Measurements from ENCODE around the gene ZBTB7C. TPM values are rescaled to one million over a fixed set of nuclear protein-coding genes. Genes with fewer than 3 reads are reported as not detected.
A peak's percentile ranks its signal among the peaks of the same experiment; 100 is the strongest.

ZBTB7C gene
- total RNA-seq, 1 donor from 2014 or later = 0.15 TPM

- Mint-ChIP-seq H3K9me3 (no peaks in the 10 kb centered on the region), H3K4me1 (peaks cover 8% of the 10 kb centered on the region), H3K27ac (peak overlapping the region; percentile 26), H3K4me3 (no peak overlapping the region), H3K36me3 (no peaks in the 10 kb centered on the region), H3K27me3 (ENCODE audit: insufficient read depth, low read depth) (peaks cover 8% of the 10 kb centered on the region)
- H3K79me2 ChIP-seq (ENCODE audit: low read depth) = no peaks in the 10 kb centered on the region
- H3K4me3 ChIP-seq = no peak overlapping the region
- no peaks in the 10 kb centered on the region for H3K36me3 ChIP-seq
- H3K9me3 ChIP-seq (ENCODE audit: low read depth) = no peaks in the 10 kb centered on the region
- H3F3A ChIP-seq (ENCODE audit: low read depth) = no peaks in the 10 kb centered on the region
- H2AFZ ChIP-seq (replicated peaks) = peak overlapping the region; percentile 44
- H3K9ac ChIP-seq = no peak overlapping the region
- TF ChIP-seq CTCF (IDR thresholded peaks at IDR 0.05) (no peak), EZH2 (IDR thresholded peaks at IDR 0.05) (no peak), EZH2phosphoT487 (IDR thresholded peaks at IDR 0.05) (no peak)
- H3K27ac ChIP-seq = no peak overlapping the region
- H3K4me2 ChIP-seq = no peak overlapping the region
- no peak for DNase-seq (ENCODE audit: low spot score)
- no peaks in the 10 kb centered on the region for H3K4me1 ChIP-seq
- H3K27me3 ChIP-seq = no peaks in the 10 kb centered on the region
- H4K20me1 ChIP-seq (ENCODE audit: low read depth) = no peaks in the 10 kb centered on the region
These were observed 52.1 kb downstream of the ZBTB7C start for GRCh38 chr18:48356909-48357631.

GRCh38 chr18:48356151-48356745 is 52.9 kb downstream of the ZBTB7C start:
- no peaks in the 10 kb centered on the region for H3K4me1 ChIP-seq
- H3K4me3 ChIP-seq = no peak overlapping the region
- no peak overlapping the region for H3K27ac ChIP-seq
- Mint-ChIP-seq H3K4me1 (peaks cover 8% of the 10 kb centered on the region), H3K27ac (no peak overlapping the region), H3K9me3 (no peaks in the 10 kb centered on the region), H3K36me3 (no peaks in the 10 kb centered on the region), H3K27me3 (ENCODE audit: insufficient read depth, low read depth) (peaks cover 8% of the 10 kb centered on the region), H3K4me3 (no peak overlapping the region)
- H3K9me3 ChIP-seq (ENCODE audit: low read depth) = no peaks in the 10 kb centered on the region
- H3K4me2 ChIP-seq = no peak overlapping the region
- H4K20me1 ChIP-seq (ENCODE audit: low read depth) = no peaks in the 10 kb centered on the region
- H3K79me2 ChIP-seq (ENCODE audit: low read depth) = no peaks in the 10 kb centered on the region
- H3F3A ChIP-seq (ENCODE audit: low read depth) = no peaks in the 10 kb centered on the region
- DNase-seq (ENCODE audit: low spot score) = no peak
- no peak overlapping the region for H3K9ac ChIP-seq
- H3K36me3 ChIP-seq = no peaks in the 10 kb centered on the region
- no peak overlapping the region for H2AFZ ChIP-seq (replicated peaks)
- TF ChIP-seq CTCF (IDR thresholded peaks at IDR 0.05) (no peak), EZH2 (IDR thresholded peaks at IDR 0.05) (no peak), EZH2phosphoT487 (IDR thresholded peaks at IDR 0.05) (no peak)
- H3K27me3 ChIP-seq = no peaks in the 10 kb centered on the region

GRCh38 chr18:48355276-48356115 is 53.7 kb downstream of the ZBTB7C start:
- H3K9me3 Mint-ChIP-seq = no peaks in the 10 kb centered on the region
- H3K36me3 Mint-ChIP-seq = no peaks in the 10 kb centered on the region
- H3K27ac Mint-ChIP-seq = peak overlapping the region; percentile 90
- Histone ChIP-seq H3F3A (ENCODE audit: low read depth) (no peaks in the 10 kb centered on the region), H3K4me3 (no peak overlapping the region), H3K9me3 (ENCODE audit: low read depth) (no peaks in the 10 kb centered on the region), H3K27ac (no peak overlapping the region), H3K4me2 (no peak overlapping the region), H3K79me2 (ENCODE audit: low read depth) (no peaks in the 10 kb centered on the region), H4K20me1 (ENCODE audit: low read depth) (no peaks in the 10 kb centered on the region), H3K36me3 (no peaks in the 10 kb centered on the region), H2AFZ (replicated peaks) (no peak overlapping the region), H3K27me3 (no peaks in the 10 kb centered on the region), H3K4me1 (no peaks in the 10 kb centered on the region), H3K9ac (no peak overlapping the region)
- no peak for DNase-seq (ENCODE audit: low spot score)
- no peak overlapping the region for H3K4me3 Mint-ChIP-seq
- H3K27me3 Mint-ChIP-seq (ENCODE audit: insufficient read depth, low read depth) = peaks cover 6% of the 10 kb centered on the region
- peaks cover 8% of the 10 kb centered on the region for H3K4me1 Mint-ChIP-seq
- TF ChIP-seq EZH2 (IDR thresholded peaks at IDR 0.05) = no peak
- no peak for TF ChIP-seq EZH2phosphoT487 (IDR thresholded peaks at IDR 0.05)
- no peak for TF ChIP-seq CTCF (IDR thresholded peaks at IDR 0.05)
